ENCODE data around the gene AKR7A3.

- TF ChIP-seq CTCF (IDR thresholded peaks at IDR 0.05) (no peak), MAX (CRISPR knock-in tag; IDR thresholded peaks at IDR 0.05) (no peak), JUN (CRISPR knock-in tag; IDR thresholded peaks at IDR 0.05) (no peak), GTF2I (CRISPR knock-in tag; conservative IDR thresholded peaks at IDR 0.05) (no peak), MLX (CRISPR knock-in tag; IDR thresholded peaks at IDR 0.05) (no peak), KAT7 (CRISPR knock-in tag; IDR thresholded peaks at IDR 0.05; ENCODE audit: borderline replicate concordance) (no peak), ATF2 (CRISPR knock-in tag; IDR thresholded peaks at IDR 0.05; ENCODE audit: borderline replicate concordance, low read depth) (no peak), ZNF138 (CRISPR knock-in tag; conservative IDR thresholded peaks at IDR 0.05) (no peak), USF2 (CRISPR knock-in tag; IDR thresholded peaks at IDR 0.05) (no peak), ATF3 (CRISPR knock-in tag; conservative IDR thresholded peaks at IDR 0.05) (no peak), MXD4 (CRISPR knock-in tag; IDR thresholded peaks at IDR 0.05; ENCODE audit: borderline replicate concordance) (no peak)
Observed at GRCh38 chr1:19250629-19251304, 37.8 kb downstream of the AKR7A3 start.
